HG03064 (cell line): Measurements from ENCODE around the gene HENMT1.
"Not testable (repeated sequence)": the region's sequence is repeated elsewhere in the genome, so short reads cannot be mapped to it uniquely, and the experiment has no call there.

ENCODE experiments used
- ATAC-seq: cut with Tn5 transposase; IDR thresholded peaks from one replicate; pipeline ENCODE4 v1.9.1; 2021; ENCODE audit warnings: low read depth; ENCODE audit not compliant: unreplicated experiment

Gene HENMT1

DNA sequence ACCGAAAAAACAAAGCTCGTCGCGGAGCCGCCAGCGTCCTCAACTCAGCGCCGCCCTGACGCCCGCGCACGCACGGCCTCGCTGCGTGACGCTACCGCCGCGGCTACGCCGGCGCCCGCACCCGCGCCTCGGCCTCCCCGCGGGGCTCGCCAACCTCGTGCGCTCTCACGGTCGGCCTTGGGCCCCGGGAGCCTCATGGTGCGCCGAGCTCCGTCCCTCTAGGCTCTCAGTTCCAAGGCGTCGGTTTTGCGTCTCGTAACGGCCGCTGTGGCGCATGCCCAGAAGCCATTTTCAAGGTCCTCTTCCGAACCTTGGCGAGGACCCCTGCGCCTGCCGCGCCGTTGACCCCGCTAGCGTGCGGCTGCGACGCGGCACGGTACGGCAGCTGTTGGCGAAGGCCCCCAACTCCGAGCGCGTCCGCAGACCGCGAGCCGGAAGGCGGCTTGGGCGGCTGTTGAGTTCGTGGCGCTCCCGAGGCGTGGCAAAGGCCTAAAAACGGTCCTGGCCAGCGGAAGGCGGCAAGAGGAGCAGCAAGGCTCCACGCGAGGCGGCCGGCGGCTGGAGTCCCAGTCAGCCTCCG, at the start of gene HENMT1:
HENMT1 (minus strand) TSS at position 64 of the 580 bp plus-strand sequence. CDS start 1,209 bp downstream, outside the sequence.
- peak; percentile 81 for ATAC-seq

DNA sequence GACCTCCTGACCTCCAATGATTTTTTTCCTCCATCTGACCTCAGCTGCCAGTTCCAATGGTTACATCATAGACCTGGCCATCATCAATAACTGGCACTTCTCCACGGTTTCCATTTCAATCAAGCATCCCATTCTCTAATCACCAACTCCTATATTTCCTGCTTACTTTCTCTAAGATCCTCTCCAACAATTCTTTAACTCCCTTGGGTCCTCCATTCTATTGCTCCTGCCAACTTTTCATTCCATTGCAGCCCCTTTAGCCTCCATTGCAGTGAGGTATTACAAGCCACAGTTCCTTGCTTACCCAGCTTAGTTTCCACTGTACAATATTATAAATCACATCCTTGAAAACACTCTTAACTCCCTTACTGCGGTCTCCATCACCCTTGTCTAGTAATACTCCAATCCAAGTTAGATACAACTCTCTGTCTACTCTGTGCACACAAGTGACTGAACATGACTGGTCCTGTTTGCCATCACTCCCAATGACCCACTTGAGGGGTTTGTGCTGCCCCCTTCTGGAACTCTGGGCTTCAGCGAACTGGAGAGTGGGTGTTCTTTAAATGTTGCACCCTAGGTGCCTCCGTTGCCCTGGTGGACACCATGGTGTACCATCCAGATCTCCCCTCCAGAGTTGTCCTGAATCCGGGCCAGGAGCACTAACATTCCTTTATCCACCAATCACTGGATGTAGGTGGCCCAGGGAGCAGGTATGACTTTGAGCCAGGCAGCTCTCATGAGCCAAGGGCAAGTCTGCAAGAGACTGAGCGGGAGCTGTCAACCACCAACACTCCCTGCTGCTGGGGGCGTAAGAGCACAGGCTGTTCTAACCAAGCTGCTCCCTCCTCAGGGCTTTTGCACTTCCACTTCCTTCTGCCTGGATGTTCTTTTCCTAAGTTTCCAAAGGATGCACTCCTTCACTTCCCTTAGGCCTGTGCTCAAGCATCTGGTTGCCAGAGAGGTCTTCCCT, 48.1 kb upstream of the HENMT1 start:
- no peak for ATAC-seq

DNA sequence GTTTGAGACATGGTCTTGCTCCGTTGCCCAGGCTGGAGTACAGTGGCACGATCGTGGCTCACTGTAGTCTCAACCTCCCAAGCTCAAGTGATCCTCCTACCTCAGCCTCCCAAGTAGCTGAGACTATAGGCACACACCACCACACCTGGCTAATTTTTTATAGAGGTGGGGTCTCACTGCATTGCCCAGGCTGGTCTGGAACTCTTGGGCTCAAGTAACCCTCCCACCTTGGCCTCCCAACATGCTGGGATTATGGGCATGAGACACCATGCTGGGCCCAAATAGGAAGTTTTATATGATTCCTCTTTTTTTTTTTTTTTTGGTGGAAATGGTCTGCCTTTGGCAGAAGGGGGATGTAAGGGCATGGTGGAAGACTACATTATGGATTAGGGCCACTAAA, 45.8 kb upstream of the HENMT1 start:
- ATAC-seq, result no peak

DNA sequence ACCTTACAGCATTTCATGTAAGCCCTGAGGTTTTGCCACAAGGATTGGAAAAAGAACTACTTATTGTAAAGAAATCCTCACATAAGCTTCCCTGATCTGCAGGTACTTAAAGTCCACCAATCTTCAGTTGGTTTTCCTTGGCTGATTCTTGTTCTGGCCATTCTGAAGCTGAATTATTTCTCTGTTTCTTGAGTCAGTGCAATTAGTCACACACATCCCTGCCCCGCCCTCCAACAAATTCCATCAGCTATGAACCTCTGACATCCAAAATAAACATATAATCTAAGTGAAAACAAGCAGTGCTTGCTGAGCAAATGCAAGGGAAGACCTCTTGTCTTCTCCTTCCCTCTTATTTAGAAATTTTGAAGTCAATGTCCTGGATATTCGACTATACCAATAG, 43.6 kb upstream of the HENMT1 start:
- no peak for ATAC-seq

DNA sequence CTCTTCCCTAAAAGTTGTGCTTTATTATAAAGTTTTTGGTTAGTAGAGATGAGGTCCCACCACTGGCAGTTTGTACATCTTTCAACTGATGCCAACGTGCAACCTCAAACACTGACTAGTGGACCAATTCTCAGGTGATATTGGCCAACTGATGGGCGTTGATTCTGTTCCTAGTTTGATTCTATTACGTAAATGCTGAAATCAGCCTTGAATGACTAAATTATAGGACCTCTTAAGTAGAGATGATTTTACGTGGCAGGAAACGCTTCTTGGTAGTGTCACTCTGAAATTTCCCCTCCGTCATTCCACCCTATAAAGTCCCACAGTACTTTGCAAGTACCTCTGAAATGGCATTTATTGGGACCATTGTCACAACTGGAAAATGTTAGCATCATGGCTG, 43.0 kb upstream of the HENMT1 start:
- no peak for ATAC-seq

DNA sequence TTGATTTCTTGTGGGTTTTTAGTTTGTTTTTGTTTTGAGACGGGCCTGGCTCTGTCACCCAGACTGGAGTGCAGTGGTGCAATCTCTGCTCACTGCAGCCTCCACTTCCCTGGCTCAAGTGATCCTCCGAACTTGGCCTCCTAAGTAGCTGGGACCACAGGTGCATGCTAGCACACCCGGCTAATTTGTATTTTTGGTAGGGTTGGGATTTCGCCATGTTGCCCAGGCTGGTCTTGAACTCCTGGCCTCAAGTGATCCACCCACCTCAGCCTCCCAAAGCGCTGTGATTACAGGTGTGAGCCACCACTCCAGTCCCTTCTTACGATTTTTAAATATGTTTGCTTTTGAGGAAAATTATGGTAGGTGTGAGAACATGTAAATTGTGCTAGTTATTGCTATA, 41.2 kb upstream of the HENMT1 start:
- ATAC-seq, result not testable (repeated sequence)

DNA sequence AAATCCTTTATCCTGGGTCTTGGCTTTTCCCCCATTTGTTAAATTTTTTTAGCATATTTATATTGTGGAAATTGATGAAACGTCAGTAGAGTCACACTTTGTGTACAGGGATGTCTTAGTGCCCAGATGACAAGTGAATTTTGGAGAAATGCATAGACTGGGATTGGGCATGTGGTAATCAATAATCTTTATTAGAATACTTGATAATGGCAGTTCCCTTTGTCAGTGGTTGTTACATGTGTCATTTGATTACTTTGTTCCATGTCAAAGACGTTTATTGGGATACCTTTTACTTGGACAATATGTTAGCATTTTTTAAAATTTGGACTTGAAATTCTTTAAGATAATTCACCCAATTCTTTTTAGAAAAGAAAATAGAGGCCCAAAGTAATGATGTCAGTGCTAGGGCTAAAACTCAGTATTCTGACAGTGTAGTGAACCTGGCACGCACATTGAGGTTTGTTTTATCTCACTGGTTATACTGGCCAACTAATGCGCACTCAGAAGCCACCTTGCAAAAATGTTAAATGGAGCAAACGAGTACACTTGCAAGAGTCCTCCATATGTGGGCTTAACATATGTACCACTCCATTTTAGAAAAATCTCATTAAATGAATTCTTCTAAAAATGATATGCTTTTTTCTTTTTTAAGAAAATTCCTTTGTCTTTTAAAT, 40.4 kb upstream of the HENMT1 start:
- ATAC-seq, result no peak

DNA sequence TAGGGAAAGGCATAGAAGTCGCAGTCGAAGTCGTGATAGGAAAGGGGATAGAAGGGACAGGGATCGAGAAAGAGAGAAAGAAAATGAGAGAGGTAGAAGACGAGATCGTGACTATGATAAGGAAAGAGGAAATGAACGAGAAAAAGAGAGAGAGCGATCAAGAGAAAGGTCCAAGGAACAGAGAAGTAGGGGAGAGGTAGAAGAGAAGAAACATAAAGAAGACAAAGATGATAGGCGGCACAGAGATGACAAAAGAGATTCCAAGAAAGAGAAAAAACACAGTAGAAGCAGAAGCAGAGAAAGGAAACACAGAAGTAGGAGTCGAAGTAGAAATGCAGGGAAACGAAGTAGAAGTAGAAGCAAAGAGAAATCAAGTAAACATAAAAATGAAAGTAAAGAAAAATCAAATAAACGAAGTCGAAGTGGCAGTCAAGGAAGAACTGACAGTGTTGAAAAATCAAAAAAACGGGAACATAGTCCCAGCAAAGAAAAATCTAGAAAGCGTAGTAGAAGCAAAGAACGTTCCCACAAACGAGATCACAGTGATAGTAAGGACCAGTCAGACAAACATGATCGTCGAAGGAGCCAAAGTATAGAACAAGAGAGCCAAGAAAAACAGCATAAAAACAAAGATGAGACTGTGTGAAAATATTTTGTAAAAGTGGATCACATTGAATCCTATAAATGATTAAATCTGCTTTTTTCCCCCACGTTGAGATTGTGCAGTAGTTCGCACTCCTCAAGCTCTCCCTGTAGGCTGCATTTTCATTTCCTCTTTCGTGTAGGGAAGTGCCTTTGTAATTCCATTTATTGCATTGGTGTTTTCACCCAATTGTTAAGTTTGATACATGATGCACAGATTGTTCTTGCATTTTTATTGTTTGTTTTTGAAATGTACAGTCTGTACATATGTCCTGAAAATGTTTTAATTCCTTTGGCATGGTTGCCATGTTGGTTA, 38.8 kb upstream of the HENMT1 start:
- no peak for ATAC-seq

DNA sequence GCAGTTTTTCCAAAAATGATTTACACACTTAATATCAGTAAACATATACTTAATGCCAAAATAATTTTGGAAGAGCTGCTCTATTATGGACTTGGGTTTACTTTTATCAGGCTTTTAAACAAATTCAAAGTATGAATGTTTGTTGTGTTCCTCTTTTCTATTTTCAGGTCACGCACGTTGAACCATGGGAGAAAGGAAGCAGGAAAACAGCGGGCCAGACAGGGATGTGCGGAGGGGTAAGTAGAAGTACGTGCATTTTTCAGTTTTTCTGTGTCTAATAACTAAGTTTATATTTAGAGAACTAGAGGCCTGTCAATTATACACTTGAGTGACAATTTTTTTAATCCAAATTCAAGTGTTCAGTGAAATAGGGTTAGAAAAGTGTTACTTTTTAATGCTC, 34.6 kb upstream of the HENMT1 start:
- no peak for ATAC-seq

DNA sequence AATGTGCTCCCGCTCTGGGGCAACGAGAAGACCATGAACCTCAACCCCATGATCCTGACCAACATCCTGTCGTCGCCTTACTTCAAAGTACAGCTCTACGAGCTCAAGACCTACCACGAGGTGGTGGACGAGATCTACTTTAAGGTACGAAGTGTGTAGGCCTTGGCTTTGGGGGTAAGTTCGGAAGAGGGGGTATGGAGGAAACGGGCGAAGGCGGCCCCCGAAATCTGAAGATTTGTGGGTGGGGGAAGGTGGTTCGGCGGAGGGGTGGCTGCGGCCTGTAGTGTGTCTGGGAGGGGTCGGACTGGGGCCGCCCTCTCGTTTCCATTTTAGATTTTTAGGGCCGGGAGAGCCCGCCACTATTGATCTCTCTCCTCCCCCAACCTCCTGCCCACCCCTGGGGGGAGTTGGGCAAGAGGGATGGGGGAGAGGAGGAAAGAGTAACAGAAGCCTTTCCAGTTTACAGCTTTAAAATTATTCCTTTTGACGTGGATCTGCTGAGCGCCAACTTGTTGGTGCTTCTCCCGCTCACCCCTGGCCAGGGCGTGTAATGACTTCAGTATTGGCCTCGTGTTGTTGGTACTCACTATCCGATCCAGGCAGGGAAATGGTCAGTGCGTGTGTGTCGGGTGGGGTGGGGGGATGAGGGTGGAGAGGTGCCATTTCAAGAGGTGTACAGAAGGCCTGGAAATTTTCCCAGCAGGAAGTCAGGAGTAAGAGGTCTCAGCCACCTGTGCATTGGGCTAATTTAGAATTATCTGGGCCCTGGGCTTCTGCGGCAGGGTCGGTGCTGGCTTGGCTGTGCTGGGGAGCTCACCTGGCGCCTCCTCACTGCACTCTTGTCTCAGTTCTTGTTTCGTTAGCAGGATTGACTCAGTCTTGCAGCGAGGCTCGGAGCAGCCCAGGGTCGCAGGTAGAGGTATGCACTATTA, 32.1 kb upstream of the HENMT1 start:
- peak; percentile 64 for ATAC-seq

DNA sequence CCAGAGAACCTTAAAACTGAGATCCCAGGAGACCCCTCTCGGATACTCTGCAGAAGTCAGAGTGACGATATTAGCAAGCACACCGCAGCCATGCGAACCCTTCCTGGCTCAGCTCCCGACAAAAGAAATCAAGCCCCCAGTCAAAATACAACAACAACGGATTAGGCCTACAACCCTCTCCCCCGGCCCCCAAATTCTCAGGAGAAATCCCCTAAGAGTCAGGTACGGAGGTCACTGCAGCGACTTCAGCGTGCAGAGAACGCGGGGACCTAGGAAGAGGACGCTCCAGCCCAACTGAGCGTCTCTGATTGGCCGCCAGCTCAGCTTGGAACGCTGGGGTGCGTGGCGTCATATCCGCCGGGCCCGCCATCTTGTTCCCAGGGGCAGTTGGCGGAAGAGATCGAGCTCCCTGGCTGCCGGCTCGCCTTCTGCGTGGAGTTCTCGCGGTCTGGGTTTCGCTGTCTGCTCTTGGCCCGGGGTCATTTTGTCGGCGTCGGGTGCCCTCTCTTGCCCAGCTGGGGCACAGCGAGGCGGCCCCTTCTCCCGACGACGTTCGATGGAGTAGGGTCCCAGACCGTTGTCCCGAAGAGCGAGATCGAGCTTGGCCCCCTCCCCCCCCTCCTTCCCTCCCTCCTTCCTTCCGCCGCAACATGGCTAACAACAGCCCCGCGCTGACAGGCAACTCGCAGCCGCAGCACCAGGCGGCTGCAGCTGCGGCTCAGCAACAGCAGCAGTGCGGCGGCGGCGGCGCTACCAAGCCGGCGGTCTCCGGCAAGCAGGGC, 31.2 kb upstream of the HENMT1 start, which contains the start of gene PRPF38B:
PRPF38B (plus strand) TSS at position 369 of the 782 bp plus-strand sequence; CDS start at position 651, 282 bp downstream.
- peak; percentile 89 for ATAC-seq

DNA sequence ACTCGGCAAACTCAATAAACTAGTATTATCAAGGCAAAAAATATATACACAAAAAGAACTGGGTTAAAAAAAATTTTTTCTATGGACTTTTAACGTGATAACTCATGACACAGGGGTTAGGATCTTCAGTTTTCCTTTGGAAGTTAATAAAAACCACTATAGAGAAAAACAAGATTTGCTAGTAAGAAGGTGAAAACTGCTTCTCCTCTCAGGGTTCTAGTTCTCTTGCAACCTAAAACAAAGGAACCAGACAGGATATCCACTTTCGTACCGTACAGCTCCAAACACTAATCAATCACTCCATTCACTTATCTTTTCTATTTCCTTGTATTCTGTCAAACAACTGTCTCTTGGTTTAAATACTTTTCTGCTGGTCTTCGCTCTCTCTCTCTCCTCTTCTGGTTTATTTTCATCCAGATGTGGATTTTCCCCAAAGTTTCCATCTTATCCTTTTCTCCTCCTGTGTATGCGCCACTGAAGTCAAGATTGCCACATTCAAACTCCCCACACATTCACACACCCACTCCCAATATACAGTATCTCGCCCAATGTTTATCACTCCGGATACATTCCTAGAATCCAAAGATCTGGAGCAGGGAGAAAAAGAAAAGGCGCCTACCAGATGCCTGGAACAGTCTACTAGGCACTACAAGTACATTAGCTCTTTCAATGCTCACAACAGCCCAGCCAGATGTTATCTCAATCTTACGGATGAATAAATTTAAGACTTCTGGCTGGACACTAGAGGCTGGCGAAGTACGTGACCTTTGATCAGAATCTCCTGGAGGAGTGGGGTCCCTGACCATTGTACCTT, 30.4 kb upstream of the HENMT1 start:
- ATAC-seq, result peak; percentile 2

DNA sequence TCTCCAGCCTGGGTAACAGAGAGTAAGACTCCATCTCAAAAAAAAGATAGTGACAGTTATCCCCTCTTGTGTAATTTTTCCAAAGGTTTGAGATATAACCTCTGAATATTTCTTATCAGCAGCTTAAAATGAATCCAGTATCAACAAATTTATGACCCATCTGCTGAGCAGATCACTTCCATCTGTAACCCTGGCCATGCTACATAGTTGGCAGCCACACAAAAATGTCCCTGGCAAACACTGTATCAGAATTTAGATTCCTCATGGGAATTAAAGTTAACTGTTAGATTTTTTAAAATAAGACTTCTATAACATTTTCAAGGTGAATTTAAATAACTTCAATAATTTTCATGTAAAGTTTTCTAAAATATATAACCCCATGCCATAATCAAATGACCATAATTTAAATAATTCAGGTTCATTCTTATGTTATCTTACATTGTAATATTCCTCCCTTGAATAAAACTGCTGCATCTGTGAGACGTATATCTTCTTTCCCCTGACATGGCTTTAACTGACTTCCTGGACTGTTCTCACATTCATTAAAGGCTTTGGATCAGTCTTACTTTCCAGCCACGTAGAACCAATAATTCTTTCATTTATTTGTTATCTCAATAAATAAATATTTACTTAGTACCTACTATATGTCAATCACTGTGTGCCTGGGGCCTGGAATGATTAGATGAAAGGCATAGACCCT, 25.9 kb upstream of the HENMT1 start:
- ATAC-seq, result no peak

DNA sequence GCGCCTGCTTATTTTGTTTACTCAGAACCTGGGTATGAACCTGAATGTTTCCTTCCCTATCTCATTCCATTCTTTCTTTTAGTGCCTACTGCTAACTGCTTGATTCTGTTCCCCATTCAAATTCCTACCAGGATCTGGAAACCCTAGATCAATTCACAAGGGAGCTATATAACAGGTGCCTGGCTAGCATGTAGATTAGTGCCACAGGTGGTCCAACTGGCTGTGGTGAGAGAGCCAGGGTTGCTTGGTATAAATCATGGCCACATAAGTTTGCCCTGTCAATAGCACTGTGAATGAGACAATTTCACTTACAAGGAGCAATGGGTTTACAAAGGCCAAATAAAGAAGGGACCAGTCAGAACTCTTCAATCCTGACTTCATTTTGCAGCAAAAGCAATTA, 24.6 kb upstream of the HENMT1 start:
- no peak for ATAC-seq

DNA sequence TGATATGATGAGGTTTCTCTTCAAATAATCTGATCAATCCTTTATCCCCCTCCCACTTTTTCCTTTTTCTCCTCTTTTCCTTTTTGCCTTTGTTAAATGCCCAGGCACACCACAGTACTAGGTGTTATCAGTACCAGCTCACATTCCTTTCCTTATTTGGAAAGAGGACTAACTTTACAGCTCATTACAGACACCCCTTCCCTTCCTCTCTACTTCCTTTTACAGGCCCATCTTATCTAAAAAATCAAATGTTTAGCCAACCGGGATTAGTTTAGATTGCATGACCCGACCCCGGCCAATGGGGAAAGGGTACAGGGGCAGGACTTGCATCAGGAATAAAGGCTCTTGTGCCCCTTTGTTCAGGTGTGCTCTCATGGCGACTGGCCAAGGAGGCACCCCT, 20.8 kb upstream of the HENMT1 start:
- ATAC-seq, result not testable (repeated sequence)

DNA sequence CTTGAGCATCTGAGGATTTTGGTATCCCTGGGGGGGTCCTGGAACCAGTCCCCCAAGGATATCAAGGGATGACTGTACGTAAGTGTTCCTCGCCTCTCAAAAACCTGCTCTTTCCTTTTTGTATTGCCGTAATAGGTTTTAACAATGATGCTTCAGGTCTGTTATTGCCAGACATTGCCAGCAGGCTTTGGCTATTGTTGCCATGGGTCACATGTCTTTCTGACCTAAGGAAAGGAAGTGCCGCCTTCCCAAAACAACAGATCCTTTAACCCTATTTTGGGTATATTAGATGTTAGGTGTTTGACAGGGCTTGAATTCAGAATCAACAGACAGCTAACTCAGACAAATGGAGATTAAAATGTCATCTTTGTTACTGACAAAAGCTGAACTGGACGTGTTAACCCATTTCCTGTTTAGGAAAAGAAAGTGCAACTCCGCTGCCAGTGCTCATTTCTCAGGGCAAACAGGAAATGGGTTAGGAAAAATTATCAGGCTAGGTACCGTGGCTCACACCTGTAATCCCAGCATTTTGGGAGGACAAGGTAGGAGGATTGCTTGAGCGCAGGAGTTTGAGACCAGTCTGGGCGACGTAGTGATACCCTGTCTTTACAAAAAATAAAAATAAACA, 18.8 kb upstream of the HENMT1 start:
- ATAC-seq, result no peak
